Colonic mucosa (tissue), 4 donors: ENCODE measurements around the gene TIMM29. TPM values are rescaled to one million over a fixed set of nuclear protein-coding genes. Genes with fewer than 3 reads are reported as not detected.
A peak's percentile ranks its signal among the peaks of the same experiment; 100 is the strongest.
"Not testable (repeated sequence)": the region's sequence is repeated elsewhere in the genome, so short reads cannot be mapped to it uniquely, and the experiment has no call there.

ENCODE experiments used
- DNase-seq: peaks from one replicate; pipeline ENCODE4 v3.0.0-alpha.2; 2020
- H3K27ac ChIP-seq: fragments of 200-600 bp; one replicate; pipeline ENCODE4 v1.8.0; 2021
- H3K27me3 ChIP-seq: fragments of 200-600 bp; one replicate; pipeline ENCODE4 v1.8.0; 2021
- H3K36me3 ChIP-seq: fragments of 200-600 bp; one replicate; pipeline ENCODE4 v1.8.0; 2021
- H3K4me1 ChIP-seq: fragments of 200-600 bp; one replicate; pipeline ENCODE4 v1.8.0; 2021; ENCODE audit warnings: mild to moderate bottlenecking
- H3K4me3 ChIP-seq: fragments of 200-600 bp; one replicate; pipeline ENCODE4 v1.8.0; 2021
- H3K9ac ChIP-seq, 2 donors: one replicate each; pipeline ENCODE4 v1.7.0; 2013; ENCODE audit warnings: control low read depth in 2 of 2, low read depth in 2 of 2, low read length in 2 of 2
- H3K9me3 ChIP-seq: fragments of 200-600 bp; one replicate; pipeline ENCODE4 v1.8.0; 2021
- intact Hi-C: fragments of 100-400 bp; cut with DNase I; formaldehyde crosslinking; loops from one replicate; pipeline ENCODE4 v1.14.1; 2022
- total RNA-seq, 2 donors: library from RNA; stranded (reverse); fragmentation: NEBNext Ultra II Directional in 1 of 2; extraction: Animal tissue kit (Norgen Biotek cat#: 25700) in 1 of 2; gene quantifications; one replicate each; pipeline ENCODE4 v1.2.1, GENCODE V29; 2021
- TF ChIP-seq, protein P1 (sequence below): fragments of 200-600 bp; IDR thresholded peaks from one replicate; pipeline ENCODE4 v1.8.0; 2022; ENCODE audit warnings: antibody characterized with exemption, mild to moderate bottlenecking
- donor health status: healthy.
- donor health status: DM: no; HTN: no; CAD: no.
- donor health status: DM: no; HTN: no; CAD: no.

Gene TIMM29
- total RNA-seq, 2 donors from 2014 or later = 25.5 to 31.5 TPM

DNA sequence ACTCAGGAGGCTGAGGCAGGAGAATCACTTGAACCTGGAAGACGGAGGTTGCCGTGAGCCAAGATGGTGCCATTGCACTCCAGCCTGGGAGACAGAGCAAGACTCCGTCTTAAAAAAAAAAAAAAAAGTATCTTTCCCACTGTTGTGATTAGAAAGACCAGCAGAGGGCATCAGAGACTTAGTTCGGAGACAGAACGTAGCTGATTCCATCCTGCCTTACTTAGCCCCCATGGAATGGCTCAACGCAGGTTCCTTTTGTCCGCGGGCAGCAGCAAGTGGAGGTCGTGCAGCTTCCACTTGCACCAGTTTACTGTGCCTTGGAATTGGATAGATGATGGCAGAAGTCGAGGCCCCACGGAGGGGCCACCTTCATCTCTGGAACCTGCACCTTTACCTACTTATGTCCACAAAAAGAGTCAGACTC is 8.1 kb downstream of the TIMM29 start:
- no peaks in the 10 kb centered on the region for H3K27me3 ChIP-seq
- no peaks in the 10 kb centered on the region for H3K4me1 ChIP-seq
- no peaks in the 10 kb centered on the region for H3K36me3 ChIP-seq
- H3K9me3 ChIP-seq = no peaks in the 10 kb centered on the region
- no peak overlapping the region for H3K4me3 ChIP-seq
- no peak overlapping the region for H3K27ac ChIP-seq
- intact Hi-C loops = no loop called here
- DNase-seq = peak; percentile 61
- no peak overlapping the region for H3K9ac ChIP-seq
- TF ChIP-seq, protein P1, sequence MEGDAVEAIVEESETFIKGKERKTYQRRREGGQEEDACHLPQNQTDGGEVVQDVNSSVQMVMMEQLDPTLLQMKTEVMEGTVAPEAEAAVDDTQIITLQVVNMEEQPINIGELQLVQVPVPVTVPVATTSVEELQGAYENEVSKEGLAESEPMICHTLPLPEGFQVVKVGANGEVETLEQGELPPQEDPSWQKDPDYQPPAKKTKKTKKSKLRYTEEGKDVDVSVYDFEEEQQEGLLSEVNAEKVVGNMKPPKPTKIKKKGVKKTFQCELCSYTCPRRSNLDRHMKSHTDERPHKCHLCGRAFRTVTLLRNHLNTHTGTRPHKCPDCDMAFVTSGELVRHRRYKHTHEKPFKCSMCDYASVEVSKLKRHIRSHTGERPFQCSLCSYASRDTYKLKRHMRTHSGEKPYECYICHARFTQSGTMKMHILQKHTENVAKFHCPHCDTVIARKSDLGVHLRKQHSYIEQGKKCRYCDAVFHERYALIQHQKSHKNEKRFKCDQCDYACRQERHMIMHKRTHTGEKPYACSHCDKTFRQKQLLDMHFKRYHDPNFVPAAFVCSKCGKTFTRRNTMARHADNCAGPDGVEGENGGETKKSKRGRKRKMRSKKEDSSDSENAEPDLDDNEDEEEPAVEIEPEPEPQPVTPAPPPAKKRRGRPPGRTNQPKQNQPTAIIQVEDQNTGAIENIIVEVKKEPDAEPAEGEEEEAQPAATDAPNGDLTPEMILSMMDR = peak; percentile 51

DNA sequence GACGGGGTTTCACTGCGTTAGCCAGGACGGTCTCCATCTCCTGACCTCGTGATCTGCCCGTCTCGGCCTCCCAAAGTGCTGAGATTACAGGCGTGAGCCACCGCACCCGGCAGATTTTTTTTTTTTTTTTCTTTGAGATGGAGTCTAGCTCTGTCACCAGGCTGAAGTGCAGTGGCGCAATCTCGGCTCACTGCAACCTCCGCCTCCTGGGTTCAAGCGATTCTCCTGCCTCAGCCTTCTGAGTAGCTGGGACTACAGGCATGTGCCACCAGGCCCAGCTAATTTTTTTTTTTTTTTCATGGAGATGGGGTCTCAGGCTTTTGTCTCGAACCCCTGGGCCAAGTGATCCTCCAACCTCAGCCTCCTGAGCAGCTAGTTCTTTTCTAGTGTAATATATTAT is 13.0 kb downstream of the TIMM29 start:
- not testable (repeated sequence) for H3K4me1 ChIP-seq, H3K4me3 ChIP-seq, H3K9ac ChIP-seq, DNase-seq, H3K36me3 ChIP-seq, H3K27ac ChIP-seq, H3K9me3 ChIP-seq, H3K27me3 ChIP-seq
- intact Hi-C loops = loop anchor here (10.0 kb wide), 1 partner anchor 73 kb away; no protein-coding TSS in a partner anchor

DNA sequence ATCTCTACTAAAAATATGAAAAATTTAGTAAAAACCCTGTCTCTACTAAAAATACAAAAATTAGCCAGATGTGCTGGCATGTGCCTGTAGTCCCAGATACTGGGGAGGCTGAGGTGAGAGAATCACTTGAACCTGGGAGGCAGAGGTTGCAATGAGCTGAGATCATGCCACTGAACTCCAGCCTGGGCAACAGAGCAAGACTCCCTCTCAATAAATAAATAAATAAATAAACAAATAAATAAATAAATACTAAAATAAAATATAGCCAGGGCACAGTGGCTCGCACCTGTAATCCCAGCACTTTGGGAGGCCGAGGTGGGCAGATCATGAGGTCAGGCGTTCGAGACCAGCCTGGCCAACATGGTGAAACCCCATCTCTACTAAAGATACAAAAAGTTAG is 14.8 kb downstream of the TIMM29 start:
- not testable (repeated sequence) for DNase-seq, H3K36me3 ChIP-seq, H3K9ac ChIP-seq, H3K27ac ChIP-seq, H3K4me1 ChIP-seq, H3K27me3 ChIP-seq, H3K4me3 ChIP-seq, H3K9me3 ChIP-seq
- intact Hi-C loops = loop anchor here (10.0 kb wide), 1 partner anchor 71 kb away; no protein-coding TSS in a partner anchor

DNA sequence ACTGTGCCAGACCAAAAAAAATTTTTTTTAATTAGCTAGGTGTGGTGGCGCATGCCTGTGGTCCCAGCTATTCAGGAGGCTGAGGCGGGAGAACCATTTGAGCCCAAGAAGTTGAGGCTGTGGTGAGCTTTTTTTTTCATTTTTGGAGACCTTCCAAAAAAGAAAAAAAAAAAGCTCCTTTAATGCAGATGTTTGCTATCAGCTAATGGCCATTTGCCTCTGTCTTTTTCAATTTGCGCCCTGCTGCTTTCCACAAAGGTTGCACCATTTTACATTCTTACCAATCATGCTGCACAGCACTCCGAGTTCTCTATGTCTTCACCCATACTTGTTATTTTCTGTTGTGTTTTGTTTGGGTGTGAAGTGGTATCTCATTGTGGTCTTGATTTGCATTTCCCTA is 16.7 kb downstream of the TIMM29 start:
- TF ChIP-seq, protein P1 = no peak
- no peaks in the 10 kb centered on the region for H3K36me3 ChIP-seq
- H3K4me3 ChIP-seq = no peak overlapping the region
- intact Hi-C loops = loop anchor here (10.0 kb wide), 1 partner anchor 70 kb away; no protein-coding TSS in a partner anchor
- H3K4me1 ChIP-seq = no peaks in the 10 kb centered on the region
- no peak overlapping the region for H3K9ac ChIP-seq
- no peaks in the 10 kb centered on the region for H3K9me3 ChIP-seq
- no peaks in the 10 kb centered on the region for H3K27me3 ChIP-seq
- no peak for DNase-seq
- H3K27ac ChIP-seq = no peak overlapping the region

DNA sequence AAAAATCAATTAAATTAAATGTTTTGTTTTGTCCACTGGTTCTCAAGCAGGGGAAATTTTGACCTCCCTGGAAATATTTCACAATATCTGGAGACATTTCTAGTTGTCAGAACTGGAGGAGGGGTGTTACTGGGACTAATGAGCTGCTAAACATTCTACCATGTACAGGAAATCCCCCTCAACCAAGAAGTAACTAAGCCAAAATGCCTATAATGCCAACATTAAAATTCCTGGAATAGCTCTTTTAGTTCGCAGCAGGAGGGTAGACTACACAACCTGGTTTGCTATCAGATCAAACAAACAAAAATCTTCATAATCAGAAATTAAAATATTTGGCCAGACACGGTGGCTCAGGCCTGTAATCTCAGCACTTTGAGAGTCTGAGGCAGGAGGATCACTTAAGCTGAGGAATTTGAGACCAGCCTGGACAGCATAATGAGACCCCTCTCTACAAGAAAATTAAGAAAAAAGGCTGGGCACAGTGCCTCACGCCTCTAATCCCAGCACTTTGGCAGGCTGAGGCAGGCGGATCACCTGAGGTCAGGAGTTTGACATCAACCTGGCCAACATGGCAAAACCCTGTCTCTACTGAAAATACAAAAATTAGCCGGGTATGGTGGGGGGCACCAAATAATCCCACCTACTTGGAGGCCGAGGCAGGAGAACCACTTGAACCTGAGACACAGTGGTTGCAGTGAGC is 18.5 kb downstream of the TIMM29 start:
- TF ChIP-seq, protein P1 = no peak
- Histone ChIP-seq H3K4me1 (peaks cover under 1% of the 10 kb centered on the region), H3K9me3 (no peaks in the 10 kb centered on the region), H3K36me3 (no peaks in the 10 kb centered on the region), H3K4me3 (no peak overlapping the region), H3K9ac (no peak overlapping the region), H3K27ac (no peak overlapping the region), H3K27me3 (no peaks in the 10 kb centered on the region)
- no peak for DNase-seq
- intact Hi-C loops = loop anchor here (10.0 kb wide), 1 partner anchor 68 kb away; no protein-coding TSS in a partner anchor

DNA sequence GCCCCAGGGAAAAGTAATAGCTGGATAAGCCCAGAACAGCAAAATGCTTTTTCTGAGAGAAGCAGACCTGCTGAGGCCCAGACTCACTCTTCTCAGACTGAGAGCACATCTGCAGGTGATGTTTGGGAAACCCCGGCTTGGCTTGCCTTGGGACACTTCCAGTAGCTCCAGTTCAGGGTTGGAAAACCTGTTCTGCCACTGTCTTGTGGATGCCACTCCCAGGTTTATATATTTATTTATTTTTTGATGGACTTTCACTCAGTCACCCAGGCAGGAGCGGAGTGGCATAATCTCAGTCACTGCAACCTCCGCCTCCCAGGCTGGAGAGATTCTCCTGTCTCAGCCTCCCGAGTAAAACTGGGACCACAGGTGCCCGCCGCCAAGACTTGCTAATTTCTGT is 24.2 kb downstream of the TIMM29 start:
- DNase-seq = peak; percentile 89
- Histone ChIP-seq H3K9ac (no peak overlapping the region), H3K27me3 (no peaks in the 10 kb centered on the region), H3K36me3 (no peaks in the 10 kb centered on the region), H3K27ac (peak overlapping the region; percentile 70), H3K4me1 (peaks cover 9% of the 10 kb centered on the region), H3K9me3 (no peaks in the 10 kb centered on the region), H3K4me3 (no peak overlapping the region)
- intact Hi-C loops = no loop called here
- TF ChIP-seq, protein P1 = no peak

DNA sequence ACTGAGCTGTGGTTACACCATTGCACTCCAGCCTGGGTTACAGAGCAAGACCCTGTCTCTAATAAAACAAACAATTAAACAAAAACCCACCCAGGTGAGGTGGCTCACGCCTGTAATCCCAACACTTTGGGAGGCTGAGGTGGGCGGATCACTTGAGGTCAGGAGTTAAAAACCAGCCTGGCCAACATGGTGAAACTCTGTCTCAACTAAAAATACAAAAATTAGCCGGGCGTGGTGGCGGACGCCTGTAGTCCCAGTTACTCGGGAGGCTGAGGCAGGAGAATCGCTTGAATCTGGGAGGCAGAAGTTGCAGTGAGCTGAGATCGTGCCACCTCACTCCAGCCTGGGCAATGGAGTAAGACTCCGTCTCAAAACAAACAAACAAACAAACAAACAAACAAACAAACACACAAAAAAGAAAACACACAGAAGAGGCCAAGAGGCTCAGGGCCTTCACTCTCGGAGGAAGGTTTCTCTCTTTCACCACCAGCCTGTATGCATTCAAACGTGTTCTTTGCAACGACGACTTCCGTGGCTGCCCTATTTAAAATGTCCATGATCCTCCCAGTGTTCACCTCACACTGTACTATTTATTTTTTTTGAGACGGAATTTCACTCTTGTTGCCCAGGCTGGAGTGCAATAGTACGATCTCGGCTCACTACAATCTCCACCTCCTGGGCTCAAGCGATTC is 30.8 kb downstream of the TIMM29 start:
- H3K9me3 ChIP-seq, H3K36me3 ChIP-seq, H3K4me1 ChIP-seq, DNase-seq, H3K27me3 ChIP-seq, H3K4me3 ChIP-seq, H3K9ac ChIP-seq, intact Hi-C loops: not testable (repeated sequence)
- peak overlapping the region; percentile 83 for H3K27ac ChIP-seq
